Effector CD4-positive, alpha-beta T cell (primary cell): Measurements from ENCODE around the gene KDM4C.
"Not testable (repeated sequence)": the region's sequence is repeated elsewhere in the genome, so short reads cannot be mapped to it uniquely, and the experiment has no call there.

ENCODE experiments used
- DNase-seq: peaks from one replicate; pipeline ENCODE4 v3.0.0-alpha.2; 2020

Gene KDM4C

GRCh38 chr9:7176561-7176960 is 418.8 kb downstream of the KDM4C start:
- no peak for DNase-seq

- DNase-seq = no peak
Measured at GRCh38 chr9:7177383-7177782, 419.6 kb downstream of the KDM4C start.

- no peak for DNase-seq
Measured at GRCh38 chr9:7178729-7179128, 421.0 kb downstream of the KDM4C start.

DNA sequence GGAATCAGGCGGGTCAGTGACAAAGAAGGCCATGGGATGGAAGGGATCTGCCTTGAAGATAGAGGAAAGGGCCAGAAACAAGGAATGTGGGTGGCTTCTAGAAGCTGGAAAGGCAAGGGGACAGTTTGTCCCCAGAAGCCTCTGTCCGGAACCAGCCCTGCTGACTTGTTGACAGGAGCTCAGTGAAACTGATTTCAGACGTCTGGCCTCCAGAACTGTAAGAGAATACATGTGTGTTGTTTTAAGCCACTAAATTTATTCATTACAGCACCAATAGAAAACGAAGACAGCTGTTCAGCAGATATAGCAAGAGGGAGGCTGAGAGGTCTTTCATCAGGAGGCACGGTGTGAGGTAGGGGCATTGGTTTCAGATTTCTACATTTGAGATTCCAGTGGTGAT is 422.5 kb downstream of the KDM4C start:
- no peak for DNase-seq

- DNase-seq = not testable (repeated sequence)
Measured at GRCh38 chr9:7183139-7183538, 425.4 kb downstream of the KDM4C start.

DNA sequence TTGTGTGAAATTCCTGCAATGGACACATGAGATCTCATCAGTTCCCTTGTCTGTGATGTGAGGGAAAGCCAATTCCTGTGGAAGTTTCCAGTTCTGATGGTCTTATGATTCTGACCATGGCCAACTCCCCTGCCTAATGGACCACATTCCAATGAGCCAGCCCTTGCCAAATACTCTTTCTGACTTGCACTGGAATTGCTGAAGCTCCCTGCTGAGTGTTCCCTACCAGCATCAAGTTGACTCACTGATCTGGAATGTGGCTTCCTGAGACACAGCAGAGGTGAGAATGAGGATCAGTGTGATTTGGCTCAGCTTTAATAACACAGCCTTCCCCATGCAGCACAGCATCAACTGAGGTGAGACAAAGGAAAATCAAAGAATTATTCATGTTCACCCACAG is 427.8 kb downstream of the KDM4C start:
- DNase-seq = no peak

- DNase-seq = no peak
Measured at GRCh38 chr9:7186175-7186574, 428.4 kb downstream of the KDM4C start.

DNA sequence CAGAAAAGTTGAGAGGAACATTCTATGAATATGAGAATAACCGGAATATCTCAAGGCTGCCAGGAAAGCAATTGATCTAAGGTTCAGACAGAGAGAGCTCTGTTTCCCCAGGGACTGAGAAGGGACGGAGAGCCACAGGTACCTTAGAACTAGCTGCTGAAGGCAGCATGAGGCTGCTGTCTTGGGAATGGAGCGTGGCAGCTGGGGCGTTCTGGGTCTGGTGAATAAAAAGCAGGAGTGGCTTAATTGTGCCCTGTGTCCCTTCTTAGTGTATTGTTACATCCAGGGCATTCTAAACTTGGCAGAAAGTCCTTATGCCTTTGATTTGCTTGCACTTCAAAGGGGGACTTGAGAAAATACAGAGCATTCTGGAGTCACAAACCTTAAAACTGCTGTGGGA is 434.5 kb downstream of the KDM4C start:
- no peak for DNase-seq

DNA sequence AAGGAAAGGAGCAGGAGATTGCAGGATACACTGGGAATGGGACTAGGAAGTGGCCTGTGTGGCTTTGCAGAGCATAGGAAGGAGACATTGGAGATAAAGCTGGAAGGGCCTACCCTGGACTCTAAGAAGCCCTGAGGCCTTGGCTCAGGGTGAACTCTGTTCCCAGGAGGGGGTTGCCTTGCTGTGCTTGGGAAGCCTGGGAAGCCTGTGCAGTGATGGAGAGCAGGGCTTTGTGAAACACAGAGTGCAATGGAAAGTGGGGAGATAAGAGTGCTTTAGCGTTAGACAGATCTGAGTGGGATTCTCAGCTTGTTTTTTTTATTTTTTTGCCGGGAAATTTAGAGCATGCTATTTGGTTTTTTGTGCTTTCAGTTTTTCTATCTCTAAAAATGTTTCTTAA is 437.8 kb downstream of the KDM4C start:
- no peak for DNase-seq

DNA sequence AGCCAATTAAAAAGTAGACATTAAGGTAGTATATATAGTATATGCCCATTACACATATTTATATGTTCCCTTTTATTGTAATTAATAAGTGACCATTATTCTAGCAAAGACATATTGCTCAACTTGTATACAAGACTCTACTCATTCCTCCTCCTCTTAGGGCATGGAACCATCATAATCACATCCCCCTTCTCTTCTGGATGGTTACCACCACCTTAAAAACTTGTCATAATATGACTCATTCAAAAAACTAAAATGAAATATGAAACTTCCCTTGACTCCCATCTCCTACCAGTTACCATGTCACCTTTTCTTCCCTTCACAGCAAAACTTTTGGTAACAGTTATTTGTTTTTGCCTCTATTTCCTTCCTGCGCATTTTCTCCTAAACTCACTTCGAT is 438.7 kb downstream of the KDM4C start:
- no peak for DNase-seq

DNA sequence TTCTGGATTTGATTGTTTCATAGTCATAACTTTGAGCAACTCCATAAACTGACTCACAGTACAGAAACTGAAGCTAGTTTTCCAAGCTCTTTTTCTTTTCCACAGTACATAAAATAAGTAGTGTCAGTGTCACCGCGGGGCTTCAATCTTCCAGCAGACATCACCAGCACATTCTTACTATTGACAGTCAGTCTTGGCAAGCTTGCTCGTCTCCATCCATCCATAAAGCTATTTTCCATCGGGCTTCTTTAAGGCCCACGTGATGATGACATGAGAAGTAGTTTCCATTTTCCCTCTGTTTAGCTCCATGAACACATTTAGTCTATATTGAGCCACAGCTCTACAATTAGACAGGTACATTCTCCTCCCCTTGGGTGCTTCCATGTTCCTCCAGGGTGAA is 443.4 kb downstream of the KDM4C start:
- no peak for DNase-seq

- no peak for DNase-seq
Measured at GRCh38 chr9:7205806-7206205, 448.0 kb downstream of the KDM4C start.

DNA sequence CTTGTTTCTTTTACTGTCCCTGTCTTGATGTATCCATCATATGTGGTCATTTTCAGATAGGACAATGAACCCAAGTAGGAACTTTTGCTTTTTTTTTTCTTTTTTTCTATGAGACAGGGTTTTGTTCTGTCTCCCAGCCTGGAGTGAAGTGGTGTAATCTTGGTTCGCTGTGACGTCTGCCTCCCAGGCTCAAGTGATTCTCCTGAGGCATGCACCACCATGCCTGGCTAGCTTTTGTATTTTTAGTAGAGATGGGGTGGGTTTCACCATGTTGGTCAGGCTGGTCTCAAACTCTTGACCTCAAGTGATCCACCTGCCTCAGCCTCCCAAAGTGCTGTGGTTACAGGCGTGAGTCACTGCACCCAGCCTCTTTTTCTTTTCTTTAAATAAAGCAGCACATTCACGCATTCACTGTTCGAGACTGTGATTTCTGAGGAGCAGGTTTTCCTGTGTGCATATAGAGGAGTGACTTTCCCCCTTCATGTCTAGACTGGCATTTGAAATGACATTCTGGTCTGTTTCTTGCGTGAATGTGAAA is 448.5 kb downstream of the KDM4C start:
- no peak for DNase-seq

DNA sequence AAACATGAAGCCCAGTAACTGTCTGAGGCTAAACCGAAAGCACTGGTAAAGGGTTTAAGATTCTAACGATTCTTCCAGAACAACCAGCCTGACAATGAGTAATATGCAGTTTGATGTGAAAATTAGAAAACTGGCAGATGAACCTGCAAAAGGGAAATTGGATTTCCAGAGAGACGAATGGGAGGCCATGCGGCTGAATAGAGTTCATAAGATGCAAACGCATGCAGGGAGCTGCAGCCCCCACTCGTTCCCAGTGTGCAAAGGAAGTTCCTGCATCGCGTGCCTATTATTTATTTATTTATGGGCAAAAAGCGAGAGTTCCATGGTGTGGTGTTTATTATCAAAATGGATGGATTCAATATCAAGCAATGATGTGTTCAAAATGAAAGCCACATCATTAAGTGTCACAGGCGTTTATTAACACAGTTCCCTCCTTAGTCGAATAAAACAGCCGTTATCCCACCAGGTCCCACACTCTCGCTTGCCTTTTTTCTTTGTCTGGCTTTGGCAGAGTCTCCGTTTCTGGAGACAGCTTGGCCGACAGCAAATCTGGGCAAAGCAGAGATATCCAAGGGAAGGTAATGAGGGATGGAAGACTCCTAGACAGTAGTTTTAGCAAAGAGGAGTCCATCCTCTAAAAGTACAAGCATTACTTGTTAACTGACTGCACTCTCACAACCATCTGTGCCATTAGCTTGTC is 451.4 kb downstream of the KDM4C start:
- no peak for DNase-seq

GRCh38 chr9:7209990-7210389 is 452.2 kb downstream of the KDM4C start:
- no peak for DNase-seq

DNA sequence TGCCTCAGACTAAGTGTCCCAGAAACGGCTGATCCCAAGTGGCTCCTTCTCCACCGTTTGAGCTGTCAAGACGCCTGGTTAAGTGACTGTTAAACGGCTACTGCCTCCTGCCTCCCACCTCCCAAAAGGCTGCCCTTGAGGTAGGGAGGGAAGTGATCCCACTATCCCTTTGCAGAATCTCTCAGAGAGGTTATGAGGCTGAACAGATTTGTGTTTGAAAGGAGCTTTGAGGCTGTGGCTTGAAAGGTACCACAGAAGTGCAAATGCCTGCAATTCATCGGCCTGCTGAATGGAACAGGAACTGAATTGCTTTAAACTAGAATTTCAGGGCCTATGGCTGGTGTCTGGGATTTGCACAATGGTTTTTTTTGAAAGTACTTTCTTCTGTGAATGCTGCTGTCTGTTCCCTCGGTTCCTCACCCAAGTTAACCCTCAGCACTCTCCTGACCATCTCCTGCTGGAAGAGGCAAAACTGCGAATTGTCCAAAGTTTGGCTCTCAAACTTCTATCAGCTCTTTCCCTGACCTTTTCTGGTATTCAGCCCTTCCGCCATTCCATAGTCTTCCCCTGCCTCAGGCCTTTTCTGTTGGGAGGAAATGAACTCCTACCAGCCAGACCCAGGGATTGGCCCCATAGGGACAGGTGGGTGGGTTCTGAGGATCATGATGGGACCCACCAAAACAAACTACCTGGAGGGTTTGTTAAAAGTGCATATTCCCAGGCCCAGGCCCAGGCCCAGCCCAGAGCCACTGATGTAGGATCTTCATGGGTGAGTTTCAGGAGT is 453.3 kb downstream of the KDM4C start:
- no peak for DNase-seq

DNA sequence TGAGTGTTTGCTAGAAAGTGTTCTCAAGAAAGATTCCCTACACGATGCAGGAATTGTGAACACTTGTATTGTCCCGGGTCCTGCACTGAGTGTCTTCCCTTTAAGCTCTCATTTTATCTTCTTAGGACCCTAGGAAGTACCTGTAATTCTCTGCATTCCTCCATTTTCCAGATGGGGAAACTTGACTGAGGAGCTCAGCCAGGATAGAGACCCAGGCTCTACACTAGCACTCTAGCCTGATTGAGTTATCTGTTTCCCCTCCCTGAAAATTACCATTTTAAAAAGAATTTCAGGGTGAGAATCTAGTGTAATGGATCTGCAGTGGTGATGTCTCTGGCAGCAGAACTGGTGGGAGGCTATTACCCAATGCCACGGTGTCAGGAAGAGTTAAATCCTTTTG is 453.9 kb downstream of the KDM4C start:
- no peak for DNase-seq

- no peak for DNase-seq
Measured at GRCh38 chr9:7212101-7212500, 454.3 kb downstream of the KDM4C start.

DNA sequence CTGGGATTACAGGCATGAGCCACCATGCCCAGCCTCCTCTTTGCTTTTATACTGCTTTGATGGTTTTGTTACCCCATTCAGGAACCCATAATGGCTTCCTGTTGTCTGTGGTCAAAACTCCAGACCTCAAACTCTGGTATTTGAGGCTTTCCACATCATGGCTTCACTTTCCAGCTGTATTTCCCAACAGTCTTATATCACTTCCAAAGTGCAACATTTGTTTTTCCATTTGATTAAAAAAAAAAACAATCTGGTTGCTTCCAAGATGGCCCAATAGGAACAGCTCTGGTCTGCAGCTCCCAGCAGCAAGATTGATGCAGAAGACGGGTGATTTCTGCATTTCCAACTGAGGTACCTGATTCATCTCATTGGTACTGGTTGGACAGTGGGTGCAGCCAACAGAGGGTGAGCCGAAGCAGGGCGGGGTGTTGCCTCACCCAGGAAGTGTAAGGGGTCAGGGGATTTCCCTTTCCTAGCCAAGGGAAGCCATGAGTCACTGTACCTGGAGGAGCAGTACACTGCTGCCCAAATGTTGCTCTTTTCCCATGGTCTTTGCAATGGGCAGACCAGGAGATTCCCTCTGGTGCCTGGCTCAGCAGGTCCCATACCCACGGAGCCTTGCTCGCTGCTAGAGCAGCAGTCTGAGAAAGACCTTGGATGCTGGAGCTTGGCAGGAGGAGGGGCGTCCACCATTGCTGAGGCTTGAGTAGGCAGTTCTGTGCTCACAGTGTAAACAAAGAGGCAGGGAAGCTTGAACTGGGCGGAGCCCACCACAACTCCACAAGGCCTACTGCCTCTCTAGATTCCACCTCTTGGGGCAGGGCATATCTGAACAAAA is 458.4 kb downstream of the KDM4C start:
- DNase-seq = no peak

DNA sequence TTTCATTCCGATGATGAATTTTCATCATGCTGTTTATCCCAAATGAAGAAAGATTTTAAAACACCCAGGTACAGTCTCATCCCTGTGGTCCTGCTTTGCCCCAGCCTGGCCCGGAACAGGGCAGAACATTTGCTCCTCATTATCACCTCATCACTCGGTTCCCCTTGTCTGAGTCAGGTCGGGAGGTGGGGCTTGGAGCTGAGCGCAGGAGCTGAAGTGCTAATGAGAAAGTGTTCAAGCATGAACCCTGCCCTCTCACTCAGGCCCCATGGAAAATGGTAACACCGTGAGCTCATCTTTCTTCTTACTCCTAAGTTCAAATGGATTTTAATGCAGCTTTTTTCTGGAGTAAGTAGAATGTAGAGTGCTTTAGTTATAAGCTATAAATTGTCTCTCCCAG is 466.2 kb downstream of the KDM4C start:
- DNase-seq = no peak
